ENCODE results near the gene FBXO3.

Gene FBXO3

GRCh38 chr11:33700063-33700501 lies 74.2 kb downstream of the FBXO3 start:
- DNase-seq = no peak

GRCh38 chr11:33699515-33700062 lies 74.7 kb downstream of the FBXO3 start:
- DNase-seq = no peak

- no peak for DNase-seq
These were observed 75.4 kb downstream of the FBXO3 start for GRCh38 chr11:33698921-33699320.

DNA sequence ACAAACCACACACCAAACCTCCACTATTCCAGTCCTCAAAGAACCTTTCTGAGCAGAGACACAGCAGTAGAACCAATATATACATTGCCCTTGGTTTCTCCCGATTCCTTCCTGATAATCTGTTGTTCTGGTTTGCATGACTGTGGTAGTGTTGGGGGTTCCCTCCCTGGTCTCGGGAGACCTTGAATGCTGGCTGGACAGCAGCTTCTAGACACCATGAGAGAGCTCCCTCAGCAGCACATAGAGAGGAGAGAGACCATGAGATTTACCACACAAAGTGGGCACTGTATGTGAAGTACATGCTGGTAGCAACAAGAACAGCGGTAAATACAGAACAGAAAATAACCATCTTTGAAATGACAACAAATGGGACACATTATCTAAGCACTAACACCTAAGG lies 76.3 kb downstream of the FBXO3 start:
- no peak for DNase-seq

DNA sequence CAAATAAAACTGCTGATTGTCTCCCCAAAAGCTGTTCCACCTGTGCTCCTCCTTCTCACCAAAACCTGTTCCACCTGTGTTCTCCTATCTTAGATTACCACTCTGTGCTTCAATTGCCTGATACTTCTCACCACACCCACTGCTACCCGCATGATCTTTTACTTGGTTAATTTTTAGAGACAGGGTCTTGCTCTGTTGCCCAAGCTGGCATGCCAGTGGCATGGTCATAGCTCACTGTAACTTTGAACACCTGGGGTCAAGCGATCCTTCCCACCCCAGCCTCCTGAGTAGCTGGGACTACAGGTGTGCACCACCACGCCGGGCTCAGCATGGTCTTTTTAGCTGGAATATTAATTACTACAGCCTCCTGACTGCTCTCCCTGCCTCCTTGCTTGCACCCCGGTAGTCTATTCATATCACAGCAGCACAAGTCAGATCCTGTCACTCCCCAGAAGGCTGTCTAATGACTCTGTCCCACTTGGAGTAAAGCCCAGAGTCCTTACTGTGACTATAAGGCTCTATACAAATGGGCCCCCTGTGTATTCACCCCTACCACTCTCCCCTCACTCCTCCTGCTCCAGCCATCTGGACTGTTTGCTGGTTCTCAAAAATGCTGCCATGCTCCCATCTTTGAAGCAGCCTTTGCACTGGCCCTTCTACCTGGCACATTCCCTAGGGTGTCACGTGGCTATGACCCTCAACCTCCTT lies 77.2 kb downstream of the FBXO3 start:
- DNase-seq = no peak

DNA sequence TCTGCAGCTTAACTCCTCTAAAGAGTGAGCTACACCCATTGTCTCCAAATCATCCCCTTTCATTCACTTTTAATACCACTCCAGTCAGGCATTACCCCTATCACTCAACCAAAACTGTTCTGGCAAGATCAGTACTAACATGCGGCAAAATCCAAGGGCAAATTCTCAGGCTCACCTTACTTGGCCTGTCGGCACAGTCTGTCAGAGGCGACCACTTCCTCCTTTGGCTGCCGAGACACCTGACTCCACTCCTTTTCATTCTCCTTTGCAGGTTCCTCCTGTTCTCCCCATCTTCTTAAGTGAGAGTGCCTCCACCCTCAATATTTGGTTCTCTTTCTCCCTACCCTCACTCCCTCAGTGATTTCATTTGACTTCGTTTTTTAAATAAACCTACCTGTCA lies 77.9 kb downstream of the FBXO3 start:
- DNase-seq = no peak

- no peak for DNase-seq
These were observed 79.2 kb downstream of the FBXO3 start for GRCh38 chr11:33695051-33695566.

DNA sequence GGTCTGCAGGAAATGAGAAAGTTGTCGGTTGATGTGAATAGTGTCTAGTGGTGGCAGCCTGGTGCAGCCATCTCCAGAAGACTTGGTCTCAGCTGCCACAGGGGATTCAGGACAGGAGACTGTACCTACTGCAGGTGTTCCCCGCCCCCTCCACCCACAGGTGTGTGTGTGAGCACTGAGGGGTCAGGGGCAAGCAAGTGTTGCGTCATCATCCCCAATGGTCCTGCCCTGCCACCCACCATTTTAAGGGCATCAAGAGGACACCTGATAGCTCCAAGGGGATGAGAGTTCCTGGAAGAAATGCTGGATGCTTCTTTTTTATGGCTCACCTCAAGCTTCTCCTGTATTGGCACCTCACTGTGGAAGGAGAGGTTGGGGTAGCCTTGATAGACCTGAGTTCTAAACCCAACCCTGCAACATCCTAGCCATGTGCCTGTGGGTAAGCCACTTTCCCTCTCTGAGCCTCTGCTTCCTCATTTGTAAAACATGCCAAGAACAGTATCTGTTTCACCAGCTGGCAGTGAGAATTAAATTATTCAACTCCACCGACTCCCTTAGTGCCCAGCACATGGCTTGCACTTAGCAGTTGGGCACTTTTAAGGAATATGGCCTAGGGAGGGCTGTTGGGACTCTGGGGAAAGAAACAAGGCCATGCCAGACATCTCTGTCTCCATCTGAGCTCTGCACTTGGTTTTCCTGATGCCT lies 79.8 kb downstream of the FBXO3 start:
- no peak for DNase-seq

GRCh38 chr11:33692541-33692940 lies 81.8 kb downstream of the FBXO3 start:
- no peak for DNase-seq

- DNase-seq = peak; percentile 76
These were observed 82.3 kb downstream of the FBXO3 start for GRCh38 chr11:33692013-33692504.

DNA sequence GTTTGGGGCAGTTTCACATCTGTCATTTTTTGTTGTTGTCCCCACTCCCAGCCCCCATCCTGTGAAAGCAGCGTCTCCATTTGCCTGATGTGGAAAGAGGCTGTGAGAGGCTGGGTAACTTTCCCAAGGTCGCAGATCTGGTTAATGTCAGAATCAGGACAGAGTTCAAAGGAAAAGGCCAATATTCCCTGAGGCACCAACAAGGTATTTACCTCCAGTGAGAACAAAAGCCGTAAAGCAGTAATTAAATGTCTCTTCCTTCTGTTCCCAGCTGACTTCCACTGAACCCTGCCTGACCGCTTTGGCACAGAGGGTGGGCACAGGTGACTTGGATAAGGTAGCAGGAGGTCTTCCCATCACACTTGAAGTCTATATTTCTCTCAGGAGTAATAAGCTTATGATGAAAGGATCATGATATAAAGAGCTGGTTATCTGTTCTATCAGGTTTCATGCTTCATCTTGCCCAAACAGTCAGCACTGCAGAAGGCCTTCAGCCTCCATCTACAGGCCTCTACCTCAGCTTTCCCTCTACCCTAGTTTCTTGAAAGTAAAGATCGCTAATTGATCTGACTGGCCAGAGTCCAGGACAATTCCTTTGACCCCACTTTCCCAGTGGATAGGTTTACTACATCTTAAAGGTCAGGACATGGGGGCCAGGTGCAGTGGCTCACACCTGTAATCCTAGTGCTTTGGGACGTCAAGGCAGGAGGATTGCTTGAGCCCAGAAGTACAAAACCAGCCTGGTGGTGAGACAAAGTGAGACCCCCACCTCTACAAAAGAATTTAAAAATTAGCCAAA lies 83.1 kb downstream of the FBXO3 start:
- no peak for DNase-seq
